Lung (tissue), 12 donors: Measurements from ENCODE around the gene TMEM215. TPM values are rescaled to one million over a fixed set of nuclear protein-coding genes. Genes with fewer than 3 reads are reported as not detected.

ENCODE experiments used
- ATAC-seq: fragments of 200-7000 bp; cut with Tn5 transposase; one replicate; pipeline ENCODE4 v1.9.1; 2020; ENCODE audit warnings: moderate number of reproducible peaks; ENCODE audit not compliant: insufficient read depth, low FRiP score
- DNase-seq, 3 donors: peaks; one replicate each; pipeline ENCODE4 v3.0.0-alpha.2; 2013 to 2017
- H3K27ac ChIP-seq, 2 donors: one replicate each; pipeline ENCODE4 v1.5.1; 2013; ENCODE audit warnings: mild to moderate bottlenecking in 2 of 2, moderate library complexity in 2 of 2, control low read depth in 1 of 2, inconsistent platforms in 1 of 2, low read depth in 1 of 2, low read length in 1 of 2
- H3K27me3 ChIP-seq, 3 donors: one replicate each; pipeline ENCODE4 v1.5.1; 2013; ENCODE audit warnings: low read length in 2 of 3; ENCODE audit not compliant: control insufficient read depth in 3 of 3, insufficient read depth in 3 of 3
- H3K36me3 ChIP-seq, 4 donors: one replicate each; pipeline ENCODE4 v1.5.1; 2013; ENCODE audit warnings: low read length in 4 of 4, mild to moderate bottlenecking in 1 of 4, moderate library complexity in 1 of 4; ENCODE audit not compliant: control insufficient read depth in 4 of 4, insufficient read depth in 4 of 4
- H3K4me1 ChIP-seq, 5 donors: one replicate each; pipeline ENCODE4 v1.5.1; 2013; ENCODE audit warnings: low read length in 5 of 5, mild to moderate bottlenecking in 2 of 5, moderate library complexity in 1 of 5; ENCODE audit not compliant: control insufficient read depth in 5 of 5, insufficient read depth in 5 of 5
- H3K4me3 ChIP-seq: one replicate; pipeline ENCODE4 v1.5.1; 2013; ENCODE audit warnings: mild to moderate bottlenecking, control low read depth, moderate library complexity
- H3K9ac ChIP-seq, 2 donors: one replicate each; pipeline ENCODE4 v1.5.1; 2013; ENCODE audit warnings: low read length in 2 of 2, control low read depth in 1 of 2; ENCODE audit not compliant: insufficient read depth in 1 of 2
- H3K9me3 ChIP-seq, 4 donors: one replicate each; pipeline ENCODE4 v1.5.1; 2013; ENCODE audit warnings: low read length in 3 of 4, mild to moderate bottlenecking in 1 of 4, moderate library complexity in 1 of 4; ENCODE audit not compliant: control insufficient read depth in 4 of 4, insufficient read depth in 3 of 4
- CTCF ChIP-seq: IDR thresholded peaks from 2 replicates; pipeline ENCODE4 v1.5.1; 2012; ENCODE audit warnings: mild to moderate bottlenecking; ENCODE audit errors: control extremely low read depth, extremely low read depth
- WGBS, 2 donors: extraction: QIAGEN DNeasy Blood & Tissue Kit; methylation state at CpG; one replicate each; pipeline ENCODE4 v1.1.7; 2013; 5-methylcytosine and 5-hydroxymethylcytosine counted together
- polyA plus RNA-seq, 2 donors: library from polyadenylated mRNA; stranded (reverse); fragments of 200-250 nt; gene quantifications; one replicate each; pipeline ENCODE4 v1.2.1, GENCODE V29; 2013
- total RNA-seq, 2 donors: library from RNA; depleted of rRNA in 1 of 2; stranded (reverse); fragments of >200 nt in 1 of 2; gene quantifications; one replicate each; pipeline ENCODE4 v1.2.1, GENCODE V29; 2014 to 2021
- donor health status: control.
- donor health status: control.
- donor health status: Bipolar disorder and iron deficiency.
- donor health status: healthy.
- donor health status: DM: yes; HTN: yes; CAD: no.

Gene TMEM215
- total and polyA plus RNA-seq, 4 donors: 0.06 TPM; not detected in 3

- Histone ChIP-seq H3K9me3 (no peaks in the 10 kb centered on the region), H3K4me1 (no peaks in the 10 kb centered on the region), H3K36me3 (no peaks in the 10 kb centered on the region), H3K4me3 (no peak overlapping the region), H3K9ac (no peak overlapping the region), H3K27ac (no peak overlapping the region), H3K27me3 (no peaks in the 10 kb centered on the region)
- DNase-seq: no peak
- ATAC-seq: no peak
- TF ChIP-seq CTCF: no peak
- 85 to 86% methylated on average over 4 of the region's 4 CpGs for WGBS, 2 donors
These were observed 44.7 kb upstream of the TMEM215 start for GRCh38 chr9:32738501-32739172.

- Histone ChIP-seq H3K4me1 (no peaks in the 10 kb centered on the region), H3K27ac (no peak overlapping the region), H3K36me3 (no peaks in the 10 kb centered on the region), H3K4me3 (no peak overlapping the region), H3K9ac (no peak overlapping the region), H3K9me3 (no peaks in the 10 kb centered on the region), H3K27me3 (no peaks in the 10 kb centered on the region)
- WGBS, 2 donors: 46 to 66% methylated on average over 4 of the region's 4 CpGs
- TF ChIP-seq CTCF: no peak
- no peak for ATAC-seq
- DNase-seq: peak in 2 of 3 donors; percentile 7 to 12
These were observed 41.6 kb upstream of the TMEM215 start for GRCh38 chr9:32741706-32742105.

- DNase-seq (no peak), ATAC-seq (no peak)
- H3K36me3 ChIP-seq: no peaks in the 10 kb centered on the region
- no peaks in the 10 kb centered on the region for H3K4me1 ChIP-seq
- no peaks in the 10 kb centered on the region for H3K27me3 ChIP-seq
- no peaks in the 10 kb centered on the region for H3K9me3 ChIP-seq
- TF ChIP-seq CTCF: no peak
- WGBS, 2 donors: 59 to 73% methylated on average over 2 of the region's 2 CpGs
- no peak overlapping the region for H3K9ac ChIP-seq
- H3K4me3 ChIP-seq: no peak overlapping the region
- no peak overlapping the region for H3K27ac ChIP-seq
These were observed 41.0 kb upstream of the TMEM215 start for GRCh38 chr9:32742296-32742695.

GRCh38 chr9:32748013-32748412, 35.3 kb upstream of the TMEM215 start:
- 51 to 76% methylated on average over 2 of the region's 2 CpGs for WGBS, 2 donors
- no peak overlapping the region for H3K27ac ChIP-seq
- no peak for DNase-seq
- H3K9ac ChIP-seq: no peak overlapping the region
- H3K9me3 ChIP-seq: no peaks in the 10 kb centered on the region
- no peaks in the 10 kb centered on the region for H3K4me1 ChIP-seq
- TF ChIP-seq CTCF: no peak
- no peaks in the 10 kb centered on the region for H3K27me3 ChIP-seq
- no peak overlapping the region for H3K4me3 ChIP-seq
- no peak for ATAC-seq
- no peaks in the 10 kb centered on the region for H3K36me3 ChIP-seq
